Neuron (in vitro differentiated cells): Measurements from ENCODE around the gene NUP85.
"Not testable (repeated sequence)": the region's sequence is repeated elsewhere in the genome, so short reads cannot be mapped to it uniquely, and the experiment has no call there.

Experiments
- H2AFZ ChIP-seq: one replicate; pipeline ENCODE4 v1.6.1; 2013; ENCODE audit warnings: low read depth, mild to moderate bottlenecking, inconsistent platforms, low read length, moderate library complexity
- H3K27me3 ChIP-seq: one replicate; pipeline ENCODE4 v1.6.1; 2013; ENCODE audit warnings: low read length; ENCODE audit not compliant: insufficient read depth
- H3K36me3 ChIP-seq: one replicate; pipeline ENCODE4 v1.6.1; 2013; ENCODE audit warnings: low read length; ENCODE audit not compliant: insufficient read depth
- H3K4me1 ChIP-seq: one replicate; pipeline ENCODE4 v1.6.1; 2013; ENCODE audit warnings: low read length; ENCODE audit not compliant: insufficient read depth
- H3K4me3 ChIP-seq: 2 replicates; pipeline ENCODE4 v1.5.1; 2013; ENCODE audit warnings: mild to moderate bottlenecking, low read length, moderate library complexity
- H3K9me3 ChIP-seq: one replicate; pipeline ENCODE4 v1.6.1; 2013; ENCODE audit warnings: low read length

NUP85 gene

GRCh38 chr17:75269844-75270217 lies 64.4 kb downstream of the NUP85 start:
- no peaks in the 10 kb centered on the region for H3K9me3 ChIP-seq
- H3K4me3 ChIP-seq: peak overlapping the region; percentile 96

GRCh38 chr17:75270218-75270965 lies 64.9 kb downstream of the NUP85 start:
- peaks cover 13% of the 10 kb centered on the region for H3K4me1 ChIP-seq
- no peaks in the 10 kb centered on the region for H3K9me3 ChIP-seq
- H3K4me3 ChIP-seq: peak overlapping the region; percentile 96
- H3K36me3 ChIP-seq: peaks cover 10% of the 10 kb centered on the region
- peak overlapping the region; percentile 96 for H2AFZ ChIP-seq
- H3K27me3 ChIP-seq: no peaks in the 10 kb centered on the region

More at GRCh38 chr17:75269844-75270217, 64.4 kb downstream of the NUP85 start:
- peaks cover 13% of the 10 kb centered on the region for H3K4me1 ChIP-seq
- H3K36me3 ChIP-seq: peaks cover 14% of the 10 kb centered on the region
- no peaks in the 10 kb centered on the region for H3K27me3 ChIP-seq
- H2AFZ ChIP-seq: peak overlapping the region; percentile 96

DNA sequence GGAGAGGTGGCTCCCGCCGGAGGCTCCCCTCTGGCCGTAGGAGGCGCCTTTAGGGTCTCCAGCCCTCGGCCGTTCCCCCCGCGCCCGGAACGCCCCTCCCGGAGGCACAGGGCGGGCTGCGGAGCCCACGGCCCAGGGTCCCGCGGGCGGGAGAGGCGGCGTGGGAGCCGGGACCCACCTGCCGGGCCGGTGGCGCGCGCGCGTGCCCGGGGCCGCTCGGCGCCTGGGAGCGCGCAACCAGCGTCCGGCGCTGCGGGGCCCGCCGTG lies 65.4 kb downstream of the NUP85 start, which contains the start of gene MIF4GD:
TSS of gene MIF4GD (minus strand) at position 266 of the 267 bp plus-strand sequence. CDS start 1,036 bp downstream, outside the sequence.
- Histone ChIP-seq H3K4me1 (peaks cover 13% of the 10 kb centered on the region), H2AFZ (peak within 1 kb of the TSS; percentile 96), H3K27me3 (no peaks in the 10 kb centered on the region), H3K4me3 (peak within 1 kb of the TSS; percentile 96), H3K9me3 (no peaks in the 10 kb centered on the region), H3K36me3 (peaks cover 5% of the 10 kb centered on the region)

- peaks cover 4% of the 10 kb centered on the region for H3K36me3 ChIP-seq
- no peaks in the 10 kb centered on the region for H3K9me3 ChIP-seq
- peak overlapping the region; percentile 89 for H2AFZ ChIP-seq
- H3K4me1 ChIP-seq: peaks cover 13% of the 10 kb centered on the region
- peak overlapping the region; percentile 96 for H3K4me3 ChIP-seq
- H3K27me3 ChIP-seq: no peaks in the 10 kb centered on the region
Measured at GRCh38 chr17:75271233-75271954, 65.9 kb downstream of the NUP85 start.

DNA sequence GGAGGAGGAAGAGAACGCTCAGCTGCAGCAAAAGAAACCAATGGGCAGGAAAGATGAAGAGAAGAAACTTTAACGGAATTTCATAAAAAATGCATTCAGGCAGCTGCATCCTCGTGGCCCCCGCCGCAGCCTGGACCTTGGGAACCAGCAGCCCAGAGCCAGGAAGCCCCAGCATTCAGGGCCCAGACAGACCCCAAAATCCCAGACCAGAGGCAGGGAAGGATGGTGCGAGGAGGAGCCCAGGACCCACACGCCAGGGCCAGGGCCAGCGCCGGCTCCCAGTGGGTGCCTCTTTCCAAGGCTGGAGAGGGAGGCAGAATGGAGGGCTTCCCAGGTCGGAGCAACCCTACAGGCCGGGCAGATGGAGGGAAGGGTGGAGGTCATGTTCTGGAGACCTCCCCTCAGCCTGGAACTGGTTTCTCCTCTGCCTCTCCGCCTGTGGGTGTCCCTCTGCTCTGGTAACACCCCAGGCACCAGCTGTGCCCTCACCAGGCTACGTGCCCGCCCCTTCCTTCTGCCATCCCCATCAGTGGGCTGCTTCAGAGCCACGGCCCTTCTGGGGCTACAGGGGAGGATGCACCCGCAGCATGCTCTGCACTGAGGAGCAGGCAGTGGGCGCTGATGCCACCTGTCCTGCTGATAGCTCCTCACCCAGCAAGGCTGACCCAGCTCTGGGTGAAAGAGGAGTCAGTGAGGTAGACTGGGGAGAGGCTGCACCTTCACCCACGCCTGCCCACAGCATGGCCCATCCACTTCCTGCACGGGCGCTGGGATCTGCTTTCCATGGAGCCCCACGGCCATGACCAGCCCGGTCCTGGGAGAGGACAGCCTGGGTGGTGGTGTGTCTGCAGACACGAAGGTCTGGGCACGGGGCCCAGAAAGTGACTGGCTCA lies 66.7 kb downstream of the NUP85 start:
- peak overlapping the region; percentile 89 for H2AFZ ChIP-seq
- peaks cover 13% of the 10 kb centered on the region for H3K4me1 ChIP-seq
- no peaks in the 10 kb centered on the region for H3K27me3 ChIP-seq
- no peaks in the 10 kb centered on the region for H3K9me3 ChIP-seq
- no peaks in the 10 kb centered on the region for H3K36me3 ChIP-seq
- H3K4me3 ChIP-seq: peak overlapping the region; percentile 96

- Histone ChIP-seq H3K36me3 (no peaks in the 10 kb centered on the region), H2AFZ (no peak overlapping the region), H3K27me3 (no peaks in the 10 kb centered on the region), H3K4me1 (peaks cover 13% of the 10 kb centered on the region), H3K4me3 (no peak overlapping the region), H3K9me3 (no peaks in the 10 kb centered on the region)
Measured at GRCh38 chr17:75272848-75273184, 67.3 kb downstream of the NUP85 start.

DNA sequence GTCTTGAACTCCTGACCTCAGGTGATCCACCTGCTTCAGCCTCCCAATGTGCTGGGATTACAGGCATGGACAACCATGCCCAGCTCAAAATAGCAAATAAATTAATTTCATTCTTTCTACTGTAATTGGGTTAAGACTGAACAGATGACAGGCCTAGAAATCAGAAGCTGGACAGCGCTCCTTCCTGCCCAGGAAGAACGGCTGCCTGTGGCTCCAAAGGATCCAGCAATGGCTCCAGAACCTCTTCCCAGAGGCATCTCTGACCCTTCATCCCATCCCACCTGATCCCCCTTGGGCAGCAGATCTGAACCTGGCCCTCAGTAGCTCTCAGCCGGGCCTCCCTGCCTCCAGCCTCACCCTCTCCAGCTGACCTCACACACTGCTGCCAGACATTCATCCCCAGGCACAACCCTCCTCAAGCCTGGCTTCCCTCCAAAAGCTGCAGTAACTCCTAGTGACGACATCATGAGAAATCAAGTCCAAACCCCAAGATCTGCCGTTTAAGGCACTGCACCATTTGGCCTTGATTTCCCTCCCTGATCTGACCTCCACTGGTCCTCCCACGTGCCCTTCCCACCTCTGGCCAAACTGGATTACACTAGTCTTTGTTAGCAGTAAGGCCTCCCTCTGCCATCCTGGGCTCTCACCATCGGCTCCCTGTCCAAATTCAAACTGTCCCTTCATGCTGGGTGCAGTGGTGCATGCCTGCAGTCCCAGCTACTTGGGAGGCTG lies 68.7 kb downstream of the NUP85 start:
- H3K27me3 ChIP-seq: no peaks in the 10 kb centered on the region
- no peak overlapping the region for H2AFZ ChIP-seq
- H3K4me1 ChIP-seq: peaks cover 13% of the 10 kb centered on the region
- H3K4me3 ChIP-seq: no peak overlapping the region
- H3K36me3 ChIP-seq: no peaks in the 10 kb centered on the region
- no peaks in the 10 kb centered on the region for H3K9me3 ChIP-seq

GRCh38 chr17:75277664-75278071 lies 72.2 kb downstream of the NUP85 start:
- Histone ChIP-seq H3K9me3 (no peaks in the 10 kb centered on the region), H3K4me1 (no peaks in the 10 kb centered on the region), H3K36me3 (no peaks in the 10 kb centered on the region), H3K4me3 (no peak overlapping the region), H3K27me3 (no peaks in the 10 kb centered on the region), H2AFZ (no peak overlapping the region)

- H3K36me3 ChIP-seq, H3K4me1 ChIP-seq, H3K4me3 ChIP-seq, H3K9me3 ChIP-seq, H3K27me3 ChIP-seq, H2AFZ ChIP-seq: not testable (repeated sequence)
Measured at GRCh38 chr17:75280189-75280588, 74.7 kb downstream of the NUP85 start.

DNA sequence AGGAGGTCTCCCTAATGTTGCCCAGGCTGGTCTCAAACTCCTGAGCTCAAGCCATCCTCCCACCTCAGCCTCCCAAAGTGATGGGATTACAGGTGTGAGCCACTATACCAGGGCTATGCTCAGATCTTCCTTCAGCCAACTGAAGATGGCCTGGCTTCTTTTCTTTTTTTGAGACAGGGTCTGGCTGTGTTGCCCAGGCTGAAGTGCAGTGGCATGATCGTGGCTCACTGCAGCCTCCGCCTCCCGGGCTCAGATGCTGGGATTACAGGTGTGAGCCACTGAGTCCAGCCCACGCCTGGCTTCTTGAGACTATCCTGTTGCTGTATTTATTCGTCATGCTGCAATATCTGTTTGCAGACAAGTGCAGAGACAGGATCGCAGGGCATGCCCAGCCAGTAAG lies 79.6 kb downstream of the NUP85 start:
- peaks cover 6% of the 10 kb centered on the region for H3K4me1 ChIP-seq
- no peak overlapping the region for H2AFZ ChIP-seq
- no peaks in the 10 kb centered on the region for H3K9me3 ChIP-seq

More for the DNA sequence above, 79.6 kb downstream of the NUP85 start:
- H3K36me3 ChIP-seq: no peaks in the 10 kb centered on the region
- no peak overlapping the region for H3K4me3 ChIP-seq
- no peaks in the 10 kb centered on the region for H3K27me3 ChIP-seq
